ENCODE results near the gene AFAP1L2.

GRCh38 chr10:114283535-114284234, 120.6 kb downstream of the AFAP1L2 start:
- TF ChIP-seq, protein P1, sequence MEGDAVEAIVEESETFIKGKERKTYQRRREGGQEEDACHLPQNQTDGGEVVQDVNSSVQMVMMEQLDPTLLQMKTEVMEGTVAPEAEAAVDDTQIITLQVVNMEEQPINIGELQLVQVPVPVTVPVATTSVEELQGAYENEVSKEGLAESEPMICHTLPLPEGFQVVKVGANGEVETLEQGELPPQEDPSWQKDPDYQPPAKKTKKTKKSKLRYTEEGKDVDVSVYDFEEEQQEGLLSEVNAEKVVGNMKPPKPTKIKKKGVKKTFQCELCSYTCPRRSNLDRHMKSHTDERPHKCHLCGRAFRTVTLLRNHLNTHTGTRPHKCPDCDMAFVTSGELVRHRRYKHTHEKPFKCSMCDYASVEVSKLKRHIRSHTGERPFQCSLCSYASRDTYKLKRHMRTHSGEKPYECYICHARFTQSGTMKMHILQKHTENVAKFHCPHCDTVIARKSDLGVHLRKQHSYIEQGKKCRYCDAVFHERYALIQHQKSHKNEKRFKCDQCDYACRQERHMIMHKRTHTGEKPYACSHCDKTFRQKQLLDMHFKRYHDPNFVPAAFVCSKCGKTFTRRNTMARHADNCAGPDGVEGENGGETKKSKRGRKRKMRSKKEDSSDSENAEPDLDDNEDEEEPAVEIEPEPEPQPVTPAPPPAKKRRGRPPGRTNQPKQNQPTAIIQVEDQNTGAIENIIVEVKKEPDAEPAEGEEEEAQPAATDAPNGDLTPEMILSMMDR (IDR thresholded peaks at IDR 0.05): no peak
- no peak for TF ChIP-seq EZH2phosphoT487 (IDR thresholded peaks at IDR 0.05)
- TF ChIP-seq EZH2 (IDR thresholded peaks at IDR 0.05): no peak

All from neural progenitor cell (in vitro differentiated cells).